ENCODE measurements around the gene CENPM. TPM values are rescaled to one million over a fixed set of nuclear protein-coding genes. Genes with fewer than 3 reads are reported as not detected.

The CENPM gene
- total RNA-seq (2022; extraction: Qiagen RNA extraction; ENCODE audit: low read depth): 31.5 to 39.1 TPM (median 36.7 TPM) in 5 replicates

GRCh38 chr22:41946629-41947423, at the start of gene CENPM:
Gene CENPM, minus strand, starts transcription at chr22:41947152. Its CDS starts 76 bp downstream, at chr22:41947076.

GRCh38 chr22:41969110-41969646, 22.2 kb upstream of the CENPM start, which contains the start of gene SEPTIN3:
Gene SEPTIN3, plus strand, starts transcription at chr22:41969443. Its CDS starts 2,050 bp downstream, at chr22:41971493.

GRCh38 chr22:41951898-41952474, 5.0 kb upstream of the CENPM start, which contains the start of gene SMIM45:
Gene SMIM45, plus strand, starts transcription at chr22:41952150.

GRCh38 chr22:41915035-41915785, 31.7 kb downstream of the CENPM start, which contains the start of gene SHISA8:
Gene SHISA8, minus strand, starts transcription at chr22:41915074. Its CDS starts 407 bp downstream, at chr22:41914667.

Other genes with a start within 250 kb of the CENPM start
- gene MEI1, start 247.6 kb downstream of the CENPM start, total RNA-seq (2022; extraction: Qiagen RNA extraction; ENCODE audit: low read depth): not detected in 5 replicates
- gene CCDC134, start 146.5 kb downstream of the CENPM start, total RNA-seq (2022; extraction: Qiagen RNA extraction; ENCODE audit: low read depth): 3.5 to 5.2 TPM (median 4.4 TPM) in 5 replicates
- gene SREBF2, start 114.0 kb downstream of the CENPM start, total RNA-seq (2022; extraction: Qiagen RNA extraction; ENCODE audit: low read depth): 26.0 to 32.1 TPM (median 31.0 TPM) in 5 replicates
- gene SHISA8, start 32.1 kb downstream of the CENPM start, total RNA-seq (2022; extraction: Qiagen RNA extraction; ENCODE audit: low read depth): 0.14 to 0.38 TPM (median 0.21 TPM) in 4 of 5 replicates, not detected in the other
- gene TNFRSF13C, start 20.3 kb downstream of the CENPM start, total RNA-seq (2022; extraction: Qiagen RNA extraction; ENCODE audit: low read depth): 0.14 to 0.31 TPM (median 0.19 TPM) in 5 replicates
- 1.2 to 1.7 TPM (median 1.3 TPM) in 5 replicates for gene SEPTIN3, start 22.3 kb upstream of the CENPM start, total RNA-seq (2022; extraction: Qiagen RNA extraction; ENCODE audit: low read depth)
- 0.14 to 0.17 TPM (median 0.15 TPM) in 3 of 5 replicates, not detected in the others for gene WBP2NL, start 51.6 kb upstream of the CENPM start, total RNA-seq (2022; extraction: Qiagen RNA extraction; ENCODE audit: low read depth)
- gene NAGA, start 123.7 kb upstream of the CENPM start, total RNA-seq (2022; extraction: Qiagen RNA extraction; ENCODE audit: low read depth): 7.0 to 7.9 TPM (median 7.6 TPM) in 5 replicates
- not detected in 5 replicates for gene PHETA2, start 127.1 kb upstream of the CENPM start, total RNA-seq (2022; extraction: Qiagen RNA extraction; ENCODE audit: low read depth)
- gene SMDT1, start 132.5 kb upstream of the CENPM start, total RNA-seq (2022; extraction: Qiagen RNA extraction; ENCODE audit: low read depth): 28.3 to 43.2 TPM (median 40.9 TPM) in 5 replicates
- gene NDUFA6, start 143.6 kb upstream of the CENPM start, total RNA-seq (2022; extraction: Qiagen RNA extraction; ENCODE audit: low read depth): 63.8 to 70.3 TPM (median 66.2 TPM) in 5 replicates
- gene CYP2D6, start 183.7 kb upstream of the CENPM start, total RNA-seq (2022; extraction: Qiagen RNA extraction; ENCODE audit: low read depth): 0.13 to 0.66 TPM (median 0.38 TPM) in 5 replicates

All from A549 treated with DMSO at 1 μM for 4 hours (cell line).